ENCODE results near the gene LPIN3. TPM values are rescaled to one million over a fixed set of nuclear protein-coding genes. Genes with fewer than 3 reads are reported as not detected.

LPIN3 gene
- total RNA-seq, 1 experiment from 2014 or later, result 3.8 TPM

GRCh38 chr20:41364236-41364855 lies 23.7 kb downstream of the LPIN3 start:
- no CpG with 5 or more reads among the region's 13 CpGs for WGBS (ENCODE audit: extremely low coverage, insufficient read length, low lambda C conversion rate)
- H3K14ac ChIP-seq (ENCODE audit: insufficient read depth, low read length), result no peak overlapping the region
- peaks cover 43% of the 10 kb centered on the region for H3K27me3 Mint-ChIP-seq (ENCODE audit: low read depth)
- no peak overlapping the region for H3K23ac ChIP-seq (ENCODE audit: insufficient read length, low read depth, low read length)
- H3K27ac Mint-ChIP-seq, result no peak overlapping the region
- H3K9me3 ChIP-seq (ENCODE audit: control insufficient read depth, low read depth, low read length), result no peaks in the 10 kb centered on the region
- no peak overlapping the region for H2BK15ac ChIP-seq (ENCODE audit: low read depth, low read length)
- no peak overlapping the region for H3T11ph ChIP-seq (ENCODE audit: low read length)
- no peak overlapping the region for H2BK5ac ChIP-seq (ENCODE audit: insufficient read length, low read length)
- no peak overlapping the region for H4K8ac ChIP-seq (replicated peaks; ENCODE audit: insufficient read length, low read depth, low read length)
- no peaks in the 10 kb centered on the region for H3K79me2 ChIP-seq (ENCODE audit: insufficient read depth, low read length)
- no peaks in the 10 kb centered on the region for H3K4me1 ChIP-seq (ENCODE audit: insufficient read depth, low read length)
- H4K5ac ChIP-seq (ENCODE audit: insufficient read length, low read depth, low read length), result no peak overlapping the region
- H3K27ac ChIP-seq (ENCODE audit: insufficient read length, low read depth, low read length), result no peak overlapping the region
- H2AFZ ChIP-seq (ENCODE audit: low read length), result no peak overlapping the region
- H3K18ac ChIP-seq (ENCODE audit: insufficient read length, low read depth, low read length), result no peak overlapping the region
- peaks cover 3% of the 10 kb centered on the region for H3K23me2 ChIP-seq (ENCODE audit: insufficient read length, low read depth, low read length, poor library complexity, severe bottlenecking)
- H4K20me1 ChIP-seq (ENCODE audit: control insufficient read depth, insufficient read depth, insufficient read length), result no peaks in the 10 kb centered on the region
- H4K91ac ChIP-seq (ENCODE audit: insufficient read length, low read depth, low read length), result no peak overlapping the region
- no peak overlapping the region for H3K4me2 ChIP-seq (ENCODE audit: insufficient read depth, insufficient read length, low read length)
- H3K4ac ChIP-seq (ENCODE audit: low read depth, low read length), result no peak overlapping the region
- H3K4me3 Mint-ChIP-seq, result no peak overlapping the region
- H3K9ac ChIP-seq (ENCODE audit: extremely low read depth, insufficient read length, low read length), result no peak overlapping the region
- H3K9me3 Mint-ChIP-seq, result no peaks in the 10 kb centered on the region; a peak in 1 of 5 replicates
- no peak overlapping the region for H3K56ac ChIP-seq (ENCODE audit: insufficient read length, low read depth, low read length)
- H2AK5ac ChIP-seq (ENCODE audit: insufficient read length, low read length), result no peak overlapping the region
- H3K79me1 ChIP-seq (ENCODE audit: insufficient read depth, low read depth, low read length, poor library complexity, severe bottlenecking), result no peaks in the 10 kb centered on the region
- TF ChIP-seq, protein P1, sequence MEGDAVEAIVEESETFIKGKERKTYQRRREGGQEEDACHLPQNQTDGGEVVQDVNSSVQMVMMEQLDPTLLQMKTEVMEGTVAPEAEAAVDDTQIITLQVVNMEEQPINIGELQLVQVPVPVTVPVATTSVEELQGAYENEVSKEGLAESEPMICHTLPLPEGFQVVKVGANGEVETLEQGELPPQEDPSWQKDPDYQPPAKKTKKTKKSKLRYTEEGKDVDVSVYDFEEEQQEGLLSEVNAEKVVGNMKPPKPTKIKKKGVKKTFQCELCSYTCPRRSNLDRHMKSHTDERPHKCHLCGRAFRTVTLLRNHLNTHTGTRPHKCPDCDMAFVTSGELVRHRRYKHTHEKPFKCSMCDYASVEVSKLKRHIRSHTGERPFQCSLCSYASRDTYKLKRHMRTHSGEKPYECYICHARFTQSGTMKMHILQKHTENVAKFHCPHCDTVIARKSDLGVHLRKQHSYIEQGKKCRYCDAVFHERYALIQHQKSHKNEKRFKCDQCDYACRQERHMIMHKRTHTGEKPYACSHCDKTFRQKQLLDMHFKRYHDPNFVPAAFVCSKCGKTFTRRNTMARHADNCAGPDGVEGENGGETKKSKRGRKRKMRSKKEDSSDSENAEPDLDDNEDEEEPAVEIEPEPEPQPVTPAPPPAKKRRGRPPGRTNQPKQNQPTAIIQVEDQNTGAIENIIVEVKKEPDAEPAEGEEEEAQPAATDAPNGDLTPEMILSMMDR (conservative IDR thresholded peaks at IDR 0.05), result no peak
- peaks cover 19% of the 10 kb centered on the region for H3K27me3 ChIP-seq (ENCODE audit: insufficient read depth, low read length)
- no peak overlapping the region for H2BK12ac ChIP-seq (ENCODE audit: insufficient read length, low read depth, low read length)
- DNase-seq, result no peak
- no peak overlapping the region for H2BK120ac ChIP-seq (ENCODE audit: low read depth, low read length, poor library complexity, severe bottlenecking)
- no peak overlapping the region for H2BK20ac ChIP-seq (ENCODE audit: low read depth, low read length, poor library complexity, severe bottlenecking)
- peaks cover 0 to 3% (median 0%) of the 10 kb centered on the region in 3 experiments; a peak in 2 of 7 replicates for H3K36me3 Mint-ChIP-seq (ENCODE audit: insufficient read depth in 1 of 3, low read depth in 3 of 3)
- H3K4me1 Mint-ChIP-seq, result peaks cover 10 to 11% of the 10 kb centered on the region in 2 experiments

Measured in H9 (cell line).